ENCODE results near the gene TRMT1L. TPM values are rescaled to one million over a fixed set of nuclear protein-coding genes. Genes with fewer than 3 reads are reported as not detected.

The TRMT1L gene
- total RNA-seq, 1 experiment from 2014 or later = 11.3 TPM

GRCh38 chr1:185139246-185139645 lies 17.5 kb downstream of the TRMT1L start:
- no peak overlapping the region for H3K27ac ChIP-seq (ENCODE audit: low read length)
- no peaks in the 10 kb centered on the region for H3K79me2 ChIP-seq (ENCODE audit: low read length)
- no TSS peak for BruUV-seq (replicated peaks)
- H4K20me1 ChIP-seq (ENCODE audit: low read length) = no peaks in the 10 kb centered on the region
- no peaks in the 10 kb centered on the region for H3F3A ChIP-seq (ENCODE audit: low read length, unreplicated experiment)
- no peak overlapping the region for H3K4me2 ChIP-seq (ENCODE audit: low read length)
- H3K9me2 ChIP-seq (replicated peaks; ENCODE audit: low read length) = no peaks in the 10 kb centered on the region
- H3K9ac ChIP-seq (ENCODE audit: low read length) = no peak overlapping the region
- H2AFZ ChIP-seq (ENCODE audit: low read length) = no peak overlapping the region
- CTCF ChIA-PET = no interaction called here
- no peaks in the 10 kb centered on the region for H3K36me3 ChIP-seq (ENCODE audit: low read depth, low read length)
- no peak overlapping the region for H3K4me3 ChIP-seq (ENCODE audit: low read length)
- intact Hi-C loops (cut with micrococcal nuclease) = no loop called here
- TF ChIP-seq EZH2phosphoT487 (IDR thresholded peaks at IDR 0.05; ENCODE audit: borderline replicate concordance, low read length) = no peak
- TF ChIP-seq, protein P1, sequence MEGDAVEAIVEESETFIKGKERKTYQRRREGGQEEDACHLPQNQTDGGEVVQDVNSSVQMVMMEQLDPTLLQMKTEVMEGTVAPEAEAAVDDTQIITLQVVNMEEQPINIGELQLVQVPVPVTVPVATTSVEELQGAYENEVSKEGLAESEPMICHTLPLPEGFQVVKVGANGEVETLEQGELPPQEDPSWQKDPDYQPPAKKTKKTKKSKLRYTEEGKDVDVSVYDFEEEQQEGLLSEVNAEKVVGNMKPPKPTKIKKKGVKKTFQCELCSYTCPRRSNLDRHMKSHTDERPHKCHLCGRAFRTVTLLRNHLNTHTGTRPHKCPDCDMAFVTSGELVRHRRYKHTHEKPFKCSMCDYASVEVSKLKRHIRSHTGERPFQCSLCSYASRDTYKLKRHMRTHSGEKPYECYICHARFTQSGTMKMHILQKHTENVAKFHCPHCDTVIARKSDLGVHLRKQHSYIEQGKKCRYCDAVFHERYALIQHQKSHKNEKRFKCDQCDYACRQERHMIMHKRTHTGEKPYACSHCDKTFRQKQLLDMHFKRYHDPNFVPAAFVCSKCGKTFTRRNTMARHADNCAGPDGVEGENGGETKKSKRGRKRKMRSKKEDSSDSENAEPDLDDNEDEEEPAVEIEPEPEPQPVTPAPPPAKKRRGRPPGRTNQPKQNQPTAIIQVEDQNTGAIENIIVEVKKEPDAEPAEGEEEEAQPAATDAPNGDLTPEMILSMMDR (conservative IDR thresholded peaks at IDR 0.05; ENCODE audit: low read depth, low read length) = no peak
- TF ChIP-seq EZH2 (IDR thresholded peaks at IDR 0.05; ENCODE audit: low read length, unreplicated experiment) = no peak
- ATAC-seq = no peak
- no peak for DNase-seq
- no peaks in the 10 kb centered on the region for H3K27me3 ChIP-seq (ENCODE audit: low read length)
- H3K4me1 ChIP-seq (ENCODE audit: insufficient read depth, low read length) = no peaks in the 10 kb centered on the region
- POLR2A ChIA-PET (ENCODE audit: unreplicated experiment) = no interaction called here
- H3K9me3 ChIP-seq (ENCODE audit: low read length) = no peaks in the 10 kb centered on the region

- Histone ChIP-seq H3K9me3 (ENCODE audit: low read length) (no peaks in the 10 kb centered on the region), H3K9ac (ENCODE audit: low read length) (no peak overlapping the region), H3K36me3 (ENCODE audit: low read depth, low read length) (peaks cover 3% of the 10 kb centered on the region; the same call in 1 of the 2 replicates), H3K27ac (ENCODE audit: low read length) (no peak overlapping the region), H3K4me2 (ENCODE audit: low read length) (no peak overlapping the region), H4K20me1 (ENCODE audit: low read length) (no peaks in the 10 kb centered on the region), H3K27me3 (ENCODE audit: low read length) (no peaks in the 10 kb centered on the region), H3K4me3 (ENCODE audit: low read length) (no peak overlapping the region), H2AFZ (ENCODE audit: low read length) (no peak overlapping the region), H3F3A (ENCODE audit: low read length, unreplicated experiment) (no peaks in the 10 kb centered on the region), H3K9me2 (replicated peaks; ENCODE audit: low read length) (no peaks in the 10 kb centered on the region), H3K4me1 (ENCODE audit: insufficient read depth, low read length) (no peaks in the 10 kb centered on the region), H3K79me2 (ENCODE audit: low read length) (no peaks in the 10 kb centered on the region)
- ATAC-seq = no peak
- intact Hi-C loops (cut with micrococcal nuclease) = no loop called here
- ChIA-PET POLR2A (ENCODE audit: unreplicated experiment) (no interaction called here), CTCF (no interaction called here)
- no TSS peak for BruUV-seq (replicated peaks)
- no peak for DNase-seq
- TF ChIP-seq EZH2phosphoT487 (IDR thresholded peaks at IDR 0.05; ENCODE audit: borderline replicate concordance, low read length) (no peak), EZH2 (IDR thresholded peaks at IDR 0.05; ENCODE audit: low read length, unreplicated experiment) (no peak)
- TF ChIP-seq, protein P1 (conservative IDR thresholded peaks at IDR 0.05; ENCODE audit: low read depth, low read length) = no peak
These were observed 18.7 kb downstream of the TRMT1L start for GRCh38 chr1:185137896-185138545.

- Histone ChIP-seq H3K4me1 (ENCODE audit: insufficient read depth, low read length) (no peaks in the 10 kb centered on the region), H3K4me2 (ENCODE audit: low read length) (no peak overlapping the region), H3F3A (ENCODE audit: low read length, unreplicated experiment) (no peaks in the 10 kb centered on the region), H3K27ac (ENCODE audit: low read length) (no peak overlapping the region), H3K36me3 (ENCODE audit: low read depth, low read length) (peaks cover 9% of the 10 kb centered on the region; the same call in 1 of the 2 replicates), H3K27me3 (ENCODE audit: low read length) (no peaks in the 10 kb centered on the region), H3K9ac (ENCODE audit: low read length) (no peak overlapping the region), H3K4me3 (ENCODE audit: low read length) (no peak overlapping the region), H3K9me2 (replicated peaks; ENCODE audit: low read length) (no peaks in the 10 kb centered on the region), H4K20me1 (ENCODE audit: low read length) (no peaks in the 10 kb centered on the region), H3K9me3 (ENCODE audit: low read length) (no peaks in the 10 kb centered on the region), H3K79me2 (ENCODE audit: low read length) (no peaks in the 10 kb centered on the region), H2AFZ (ENCODE audit: low read length) (no peak overlapping the region)
- TF ChIP-seq, protein P1 (conservative IDR thresholded peaks at IDR 0.05; ENCODE audit: low read depth, low read length) = no peak
- TF ChIP-seq EZH2 (IDR thresholded peaks at IDR 0.05; ENCODE audit: low read length, unreplicated experiment) = no peak
- TF ChIP-seq EZH2phosphoT487 (IDR thresholded peaks at IDR 0.05; ENCODE audit: borderline replicate concordance, low read length) = no peak
- DNase-seq (no peak), ATAC-seq (no peak)
- BruUV-seq (replicated peaks) = no TSS peak
- POLR2A ChIA-PET (ENCODE audit: unreplicated experiment) = no interaction called here
- CTCF ChIA-PET = no interaction called here
- intact Hi-C loops (cut with micrococcal nuclease) = no loop called here
These were observed 24.2 kb downstream of the TRMT1L start for GRCh38 chr1:185132534-185132933.
